IPS-NIHi7 (cell line): Measurements from ENCODE around the gene TMEM163.
"Not testable (repeated sequence)": the region's sequence is repeated elsewhere in the genome, so short reads cannot be mapped to it uniquely, and the experiment has no call there.

ENCODE experiments used
- DNase-seq: peaks from one replicate; pipeline ENCODE4 v3.0.0; 2012; ENCODE audit warnings: mixed read lengths; ENCODE audit errors: extremely low spot score

TMEM163 gene

DNA sequence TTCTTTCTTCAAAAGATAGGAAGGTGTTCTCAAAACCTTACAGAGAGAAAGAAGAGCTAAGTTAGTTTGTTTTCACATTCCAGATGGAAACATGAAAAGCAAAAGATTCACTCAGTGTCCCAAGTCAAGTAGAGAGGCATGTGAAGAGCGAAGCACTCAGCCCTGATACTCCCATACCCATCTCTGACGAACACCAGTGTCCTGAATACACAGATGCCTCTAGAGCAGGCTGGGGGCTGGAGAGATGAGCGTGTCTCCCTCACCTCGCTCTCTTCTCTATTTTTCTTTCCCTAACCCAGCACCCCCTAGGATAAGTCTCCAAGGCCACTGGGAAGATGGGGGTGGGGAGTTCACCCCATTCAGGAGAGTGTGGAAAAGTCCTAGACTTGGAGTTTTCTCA is 227.8 kb downstream of the TMEM163 start:
- no peak for DNase-seq

DNA sequence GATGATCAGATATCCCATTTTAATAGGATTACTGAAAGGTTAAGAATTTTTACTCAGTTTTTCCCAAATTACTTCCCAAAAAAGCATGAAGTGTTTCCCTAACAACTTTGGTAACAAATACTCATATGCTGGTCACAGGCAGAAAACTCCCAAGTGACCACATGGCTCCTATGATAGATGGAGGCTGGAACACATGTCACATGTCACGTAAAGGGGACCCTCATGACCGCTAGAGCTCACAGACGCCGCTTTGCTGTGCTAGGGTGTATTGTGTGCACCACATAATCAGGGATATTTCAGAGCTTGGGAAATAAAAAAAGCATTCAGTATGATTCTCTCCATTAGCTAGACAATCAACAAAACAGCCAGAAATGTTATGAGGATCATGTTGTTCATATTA is 228.2 kb downstream of the TMEM163 start:
- no peak for DNase-seq

DNA sequence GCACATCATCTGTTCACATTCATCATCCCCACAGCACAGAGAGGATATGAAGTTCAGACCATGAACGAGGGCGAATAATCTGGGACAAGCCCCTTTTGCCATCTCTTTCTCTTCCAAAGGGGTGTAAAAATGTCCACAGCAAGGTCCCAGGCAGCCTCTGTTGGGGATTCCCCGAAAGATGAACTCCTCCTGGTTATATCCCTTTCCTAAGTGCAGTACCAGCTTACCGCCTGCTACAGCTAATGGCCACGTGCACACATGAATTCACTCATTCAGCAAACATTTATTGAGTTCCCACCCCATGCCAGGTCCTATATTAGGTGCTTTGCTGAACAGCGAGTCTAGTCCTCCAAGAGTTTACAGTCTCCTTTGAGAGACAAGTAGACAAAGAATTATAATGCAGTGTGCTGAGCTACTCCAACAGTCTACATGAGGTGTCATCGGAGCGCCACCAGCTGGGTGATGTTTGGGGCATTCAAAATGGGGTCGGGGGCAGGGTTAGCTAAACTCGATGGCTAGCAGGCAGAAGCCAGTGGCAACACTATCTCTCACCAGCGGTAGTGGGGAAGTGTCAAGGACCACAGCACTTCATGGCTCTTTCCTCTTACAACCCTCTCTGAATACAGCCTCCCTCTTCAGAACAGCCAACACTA is 228.9 kb downstream of the TMEM163 start:
- no peak for DNase-seq

DNA sequence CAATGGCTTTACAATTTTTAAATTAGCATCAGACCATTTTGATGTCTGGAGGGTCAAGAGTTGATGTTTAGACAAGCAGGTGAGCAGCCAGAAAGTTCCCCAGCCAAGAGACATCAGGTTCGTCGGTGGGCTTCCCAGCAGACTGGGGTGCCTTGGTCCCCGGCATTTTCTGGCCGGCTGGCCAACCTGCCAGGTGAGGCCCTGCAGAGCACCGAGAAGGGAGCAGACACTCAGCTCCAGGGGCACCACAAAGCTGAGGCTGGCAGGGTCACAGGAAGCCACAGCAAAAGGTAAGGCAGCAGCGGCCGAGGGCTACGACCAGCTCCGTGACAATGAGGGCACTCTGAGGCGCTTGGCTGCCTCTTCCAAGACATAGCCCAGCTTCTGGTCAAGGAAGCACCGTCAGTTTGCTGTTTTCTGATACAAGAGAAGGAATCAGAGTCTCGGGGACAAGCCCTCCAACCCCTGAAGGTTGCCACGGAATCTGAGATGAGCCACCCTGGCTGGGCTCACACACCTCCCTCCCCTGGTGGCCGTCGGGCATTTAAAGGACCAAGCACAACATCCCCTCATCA is 235.9 kb downstream of the TMEM163 start:
- no peak for DNase-seq

DNA sequence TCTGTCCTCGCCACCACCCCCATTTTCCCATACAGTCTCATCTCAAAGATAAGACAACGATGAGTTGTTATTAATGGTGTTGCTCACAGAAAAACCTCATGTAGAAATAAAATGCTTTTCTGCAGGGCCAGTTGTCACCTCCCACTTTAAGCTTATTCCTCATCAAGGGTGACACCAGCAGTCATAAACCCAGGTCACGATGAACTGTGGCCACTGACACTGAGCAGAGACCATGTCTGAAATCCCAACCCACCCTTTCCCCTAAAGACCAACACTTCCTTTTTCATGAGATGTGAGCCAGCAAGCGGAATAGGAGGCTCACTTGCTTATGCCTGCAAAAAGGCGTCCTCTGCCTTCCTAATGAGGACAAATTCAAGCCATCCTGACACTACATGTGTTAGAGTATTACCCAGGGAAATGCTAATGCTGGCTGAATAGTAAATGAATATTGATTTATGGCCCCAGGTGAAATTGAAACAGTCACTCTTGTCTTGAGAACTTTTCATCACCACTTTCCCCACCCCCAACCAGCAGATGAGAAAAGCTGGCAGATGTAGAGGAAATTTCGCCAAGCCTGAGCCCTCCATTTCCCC is 236.6 kb downstream of the TMEM163 start:
- no peak for DNase-seq

DNA sequence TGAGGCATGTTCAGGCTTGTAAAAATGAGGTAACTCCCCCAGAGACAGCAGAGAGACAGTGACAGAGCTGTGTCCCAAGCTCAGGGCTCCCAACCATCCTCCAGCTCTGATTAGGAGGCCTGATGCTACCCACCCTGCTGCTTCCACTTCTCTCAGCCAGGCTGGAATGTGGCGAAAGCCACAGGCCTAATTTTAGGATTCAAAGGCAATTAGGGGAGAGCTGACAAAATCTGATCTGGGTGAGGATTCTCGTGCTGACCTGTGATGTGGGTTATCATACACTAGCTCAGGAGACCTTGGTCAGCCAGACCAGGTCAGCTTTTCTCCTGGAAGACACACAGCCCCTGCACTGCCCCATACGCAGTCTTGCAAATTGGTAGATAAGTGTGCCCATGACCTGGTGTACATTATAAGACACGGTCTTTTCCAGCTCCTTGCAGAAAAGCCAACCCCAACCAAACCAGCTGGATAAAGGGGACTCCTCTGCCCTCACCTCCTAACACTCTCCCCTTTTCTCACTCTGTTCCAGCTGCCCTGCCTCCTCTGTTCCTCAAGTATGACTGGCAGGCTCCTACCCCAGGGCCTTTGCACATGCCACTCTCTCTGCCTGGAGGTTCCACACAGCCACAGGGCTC is 239.0 kb downstream of the TMEM163 start:
- no peak for DNase-seq

DNA sequence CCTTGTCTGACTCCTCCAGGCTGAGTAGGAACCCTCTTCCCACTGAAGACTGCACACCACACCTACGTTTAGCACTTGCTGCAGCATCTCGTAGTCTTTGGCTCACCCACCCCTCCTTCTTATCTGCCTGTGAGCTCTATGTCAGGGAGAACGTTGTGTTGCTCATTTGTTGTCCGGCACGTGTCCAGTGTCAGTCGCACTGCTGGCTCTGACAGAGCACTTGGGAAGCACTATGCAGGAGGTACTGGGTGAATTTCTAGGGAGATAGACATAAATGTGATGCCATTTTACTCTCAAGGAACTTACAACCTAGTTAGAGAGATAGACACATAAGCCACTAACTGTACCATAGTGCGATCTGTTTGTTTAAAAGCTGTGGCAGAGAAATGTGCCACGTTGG is 241.8 kb downstream of the TMEM163 start:
- not testable (repeated sequence) for DNase-seq

DNA sequence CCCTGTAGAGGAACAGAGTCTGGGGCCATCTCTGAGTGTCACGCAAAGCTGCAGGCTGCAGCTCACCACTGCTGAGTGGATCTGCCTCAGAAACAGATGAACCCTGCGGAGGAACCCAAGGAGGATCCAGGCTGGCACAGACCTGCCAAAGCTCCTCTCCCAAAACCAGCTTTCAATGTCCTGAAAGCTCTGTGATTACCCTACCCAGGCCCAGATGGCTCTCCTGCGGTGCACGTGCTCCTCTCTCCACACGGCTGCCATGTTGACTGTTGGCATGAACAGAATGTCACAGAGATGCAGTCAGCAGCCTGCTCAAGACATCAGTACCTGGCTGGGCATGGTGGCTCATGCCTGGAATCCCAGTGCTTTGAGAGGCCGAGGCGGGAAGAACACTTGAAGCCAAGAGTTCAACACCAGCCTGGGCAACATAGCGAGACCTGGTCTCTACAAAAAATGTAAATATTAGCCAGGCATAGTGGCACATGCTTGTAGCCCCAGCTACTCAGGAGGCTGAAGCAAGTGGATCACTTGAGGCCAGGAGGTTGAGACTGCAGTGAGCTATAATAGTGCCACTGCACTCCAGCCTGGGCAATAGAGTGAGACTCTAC is 248.1 kb downstream of the TMEM163 start:
- DNase-seq: no peak

DNA sequence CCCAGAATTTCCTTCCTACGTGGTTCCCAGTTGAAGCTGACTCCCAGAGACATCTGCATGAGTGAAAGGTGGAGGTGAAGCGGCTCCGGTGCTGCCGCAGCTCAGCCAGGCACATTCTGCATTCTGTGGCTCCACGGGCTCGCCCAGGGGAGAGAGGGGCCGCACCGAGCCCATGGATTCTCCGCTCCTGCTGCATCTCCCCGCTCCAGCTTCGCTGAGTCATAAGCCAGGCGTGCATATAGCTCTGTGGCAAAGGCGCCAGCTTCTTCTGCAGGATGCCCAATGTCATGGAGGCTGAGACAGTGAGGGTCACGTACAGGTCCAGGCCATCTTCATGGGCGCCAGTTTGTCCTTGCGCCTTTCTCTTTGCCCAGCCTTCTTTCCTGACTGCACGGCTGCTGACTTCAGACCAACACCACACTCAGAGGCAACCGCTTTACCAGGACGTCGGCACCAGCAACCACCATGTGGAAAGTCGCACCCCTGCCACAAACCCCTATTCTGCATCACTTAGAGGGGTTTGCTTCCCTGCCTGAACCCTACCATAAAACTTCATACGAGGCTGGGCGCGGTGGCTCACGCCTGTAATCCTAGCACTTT is 249.2 kb downstream of the TMEM163 start:
- DNase-seq: no peak

DNA sequence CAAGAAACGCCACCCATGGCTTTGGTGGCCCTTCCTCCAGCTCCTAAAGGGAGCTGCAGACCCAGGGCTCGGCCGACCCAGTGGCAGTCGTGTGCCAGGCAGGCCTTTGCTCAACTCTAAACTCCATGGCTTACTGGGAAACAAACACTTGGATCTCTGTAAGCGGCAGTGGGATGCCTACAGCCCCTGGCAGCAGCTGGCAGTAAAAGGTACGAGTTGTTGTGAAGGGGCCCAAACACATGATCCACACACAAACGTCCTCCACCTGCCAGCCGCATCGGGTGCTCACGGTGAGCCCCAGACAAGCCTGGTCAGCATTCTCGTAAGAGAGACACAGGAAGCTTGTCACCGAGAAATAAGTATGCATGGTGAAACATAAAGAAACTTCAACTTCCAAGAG is 250.0 kb downstream of the TMEM163 start:
- DNase-seq: no peak

DNA sequence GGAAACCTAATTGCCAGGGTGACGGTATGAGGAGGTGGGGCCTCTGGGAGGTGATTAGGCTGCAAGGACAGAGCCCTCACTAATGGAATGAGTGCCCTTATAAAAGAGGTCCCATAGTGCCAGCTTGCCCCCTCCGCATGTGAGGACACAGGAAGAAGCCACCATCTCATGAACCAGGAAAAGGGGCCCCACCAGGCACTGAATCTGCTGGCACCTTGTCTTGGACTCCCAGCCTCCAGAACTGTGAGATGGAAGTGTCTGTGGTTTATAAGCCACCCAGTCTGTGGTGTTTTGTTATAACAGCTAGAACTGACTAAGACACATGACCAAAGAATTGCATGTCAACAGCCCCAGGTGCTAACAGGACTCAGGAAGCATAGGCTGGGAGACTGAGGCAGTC is 250.6 kb downstream of the TMEM163 start:
- no peak for DNase-seq

DNA sequence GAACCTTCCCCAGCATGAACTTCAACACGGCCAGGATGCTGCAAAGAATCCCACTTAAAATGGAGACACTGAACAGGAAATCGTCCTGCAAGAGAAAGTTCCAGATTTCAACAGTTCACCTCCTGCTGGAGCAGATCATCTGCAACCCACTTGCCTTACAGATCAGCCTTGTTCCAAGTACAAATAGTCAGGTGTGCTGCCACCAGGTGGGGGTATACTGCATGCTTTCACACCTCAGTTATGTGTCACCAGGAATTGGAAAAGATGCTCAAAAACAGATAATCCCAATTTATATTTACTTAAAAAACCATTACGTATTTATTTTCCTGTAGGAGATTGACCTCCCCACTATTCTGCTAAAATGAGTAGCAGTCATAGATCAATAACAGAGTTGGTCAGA is 252.7 kb downstream of the TMEM163 start:
- peak; percentile 56 for DNase-seq

DNA sequence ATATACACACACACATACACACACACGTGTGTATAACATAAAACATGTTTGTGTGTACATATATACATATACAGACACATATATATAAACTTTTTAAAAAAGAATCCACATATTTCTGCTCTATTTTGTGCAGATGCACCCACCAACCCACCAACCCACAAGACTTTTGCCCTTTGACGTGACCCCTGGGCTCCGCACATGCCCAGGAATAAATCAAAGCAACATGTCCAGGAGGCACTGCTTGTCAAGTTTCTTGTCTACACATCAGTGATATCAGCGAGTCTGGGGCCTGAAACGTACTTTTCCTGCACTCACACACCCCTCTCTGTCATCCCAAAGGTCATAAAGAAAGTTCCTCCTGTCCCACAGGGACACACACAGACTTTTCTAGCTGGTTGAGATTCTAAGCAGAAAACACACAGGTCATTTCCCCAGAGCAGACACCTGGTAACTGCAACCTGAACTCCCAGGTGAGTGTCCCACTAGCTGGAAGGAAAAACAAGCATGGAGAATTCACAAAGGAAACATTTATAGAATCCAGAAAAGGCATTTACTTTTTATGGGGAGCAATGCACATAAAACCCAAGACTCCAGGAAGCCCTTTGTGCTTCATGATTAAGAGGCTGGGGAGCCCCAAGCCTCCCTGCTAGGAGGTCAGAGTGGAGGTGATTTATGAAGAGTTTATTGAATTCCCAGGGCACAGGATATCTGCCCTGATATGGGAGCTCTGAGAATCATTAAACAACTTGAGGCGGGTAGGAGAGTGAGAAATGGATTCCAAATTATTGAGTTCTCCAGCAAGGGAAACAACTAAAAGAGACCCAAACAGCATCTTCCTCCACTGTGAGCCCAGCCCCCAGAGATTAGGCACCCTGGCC is 253.3 kb downstream of the TMEM163 start:
- no peak for DNase-seq

DNA sequence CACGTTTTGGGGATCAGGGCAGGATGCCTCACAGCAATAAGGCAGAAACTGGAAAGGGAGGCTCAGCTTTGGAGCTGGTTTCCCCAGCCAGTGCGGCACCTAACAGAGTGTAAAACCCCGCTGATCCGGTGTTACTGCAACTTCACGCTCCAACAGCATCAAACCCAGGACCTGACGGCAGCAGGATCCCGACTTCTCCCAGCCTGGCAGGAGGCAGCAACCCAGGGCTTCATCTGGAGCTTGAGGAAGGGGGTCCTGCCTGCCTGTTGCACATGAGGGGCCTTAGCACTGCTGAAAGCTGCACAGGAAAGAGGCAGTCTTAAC is 255.1 kb downstream of the TMEM163 start:
- DNase-seq: no peak

DNA sequence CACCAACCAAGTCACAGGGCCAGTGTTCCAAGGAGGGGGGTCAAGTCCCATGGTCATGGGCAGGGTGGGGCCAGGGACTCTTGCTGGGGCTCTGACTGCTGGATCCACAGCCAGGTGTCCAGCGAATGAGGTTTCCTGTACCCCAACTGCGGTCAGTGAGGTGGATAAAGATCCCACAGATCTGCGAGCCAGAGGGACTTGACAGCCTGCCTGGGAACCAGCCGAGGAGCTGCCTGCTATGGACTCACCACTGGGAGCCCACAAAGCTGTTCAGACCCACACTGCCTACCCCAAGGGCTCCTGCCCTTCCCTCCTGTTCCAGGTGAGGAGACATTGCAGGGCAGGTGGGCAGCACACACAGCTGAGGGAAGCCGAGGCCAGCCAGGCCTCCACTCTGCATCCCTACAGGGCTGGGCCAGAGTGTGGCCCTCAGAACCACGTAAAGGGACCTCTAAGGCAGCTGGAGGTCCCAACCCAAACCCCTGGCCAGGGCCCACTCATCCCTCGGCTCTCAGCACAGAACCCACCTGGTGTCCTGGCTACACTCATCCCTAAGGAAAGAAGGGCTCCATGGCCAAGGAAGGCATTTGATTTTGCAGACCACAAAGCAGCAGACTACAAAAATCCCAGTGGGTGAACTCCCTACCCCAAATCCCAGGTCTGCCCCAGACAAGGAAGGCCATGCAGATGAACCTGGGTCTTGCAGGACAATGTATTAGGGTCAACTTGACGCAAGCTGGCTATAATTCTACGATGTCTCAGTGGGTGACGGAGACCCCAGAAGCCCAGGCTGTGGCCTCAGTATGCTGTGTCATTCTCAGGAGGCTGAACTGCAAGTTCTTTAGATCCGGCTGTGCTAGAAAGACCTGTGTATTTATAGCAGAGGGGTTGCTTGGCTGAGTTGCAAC is 255.8 kb downstream of the TMEM163 start:
- no peak for DNase-seq

DNA sequence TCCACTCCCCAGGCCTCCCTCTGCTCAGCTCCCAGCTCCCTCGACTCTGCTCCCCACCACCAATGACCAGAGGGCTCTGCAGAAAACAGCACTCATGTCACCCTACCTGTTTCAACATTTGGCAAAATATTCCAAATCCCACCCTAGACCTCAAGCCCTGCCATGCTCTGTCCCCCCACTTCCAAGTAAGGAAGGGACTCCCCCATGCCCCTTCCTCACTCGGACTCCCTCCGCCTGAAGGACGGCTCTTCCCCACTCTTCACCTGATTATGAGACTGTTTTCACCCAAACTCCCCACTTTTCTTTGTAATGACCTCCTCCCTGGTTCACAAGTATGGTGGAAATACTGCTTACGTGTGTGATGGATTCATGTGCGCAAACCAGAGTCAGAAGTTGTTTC is 256.5 kb downstream of the TMEM163 start:
- no peak for DNase-seq

DNA sequence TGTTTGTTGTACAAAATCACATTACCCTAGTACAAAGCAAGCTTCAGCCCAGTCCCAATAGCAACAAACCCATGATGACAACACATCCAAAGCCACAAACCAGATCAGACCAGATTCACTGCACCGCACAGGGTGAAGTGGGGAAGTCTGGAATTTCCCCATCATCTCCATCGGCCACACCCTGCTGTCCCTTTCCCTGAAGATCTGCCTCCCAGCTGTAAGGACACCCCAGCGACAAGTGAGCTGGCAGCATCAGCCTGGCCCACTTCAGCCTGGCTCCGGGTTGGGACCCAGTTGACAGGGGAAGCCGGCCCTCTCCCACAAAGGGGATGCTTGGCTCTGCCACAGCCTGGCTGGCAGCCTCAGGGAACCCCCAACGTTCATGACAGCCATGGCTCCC is 257.3 kb downstream of the TMEM163 start:
- DNase-seq: no peak

DNA sequence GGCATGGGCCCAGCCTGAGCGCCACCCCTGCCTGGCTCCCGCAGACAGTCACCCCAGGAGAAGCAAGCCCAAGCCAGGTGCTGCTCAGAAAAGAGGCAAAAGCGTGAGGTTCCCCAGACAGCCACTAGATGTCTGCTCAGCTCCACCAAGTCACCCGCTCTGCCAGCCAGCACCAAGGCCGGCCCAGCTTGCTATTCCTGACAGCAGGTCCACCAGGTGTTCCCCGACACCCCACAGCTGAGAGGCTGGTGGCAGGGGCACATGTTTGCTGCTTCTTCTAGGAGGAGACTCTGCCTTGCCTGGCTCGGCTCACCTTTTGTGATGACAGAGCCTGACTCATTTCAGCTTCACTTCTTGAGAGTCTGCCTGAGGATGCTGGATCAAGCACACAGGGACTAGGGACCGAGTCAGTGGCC is 258.2 kb downstream of the TMEM163 start:
- DNase-seq: peak; percentile 87

DNA sequence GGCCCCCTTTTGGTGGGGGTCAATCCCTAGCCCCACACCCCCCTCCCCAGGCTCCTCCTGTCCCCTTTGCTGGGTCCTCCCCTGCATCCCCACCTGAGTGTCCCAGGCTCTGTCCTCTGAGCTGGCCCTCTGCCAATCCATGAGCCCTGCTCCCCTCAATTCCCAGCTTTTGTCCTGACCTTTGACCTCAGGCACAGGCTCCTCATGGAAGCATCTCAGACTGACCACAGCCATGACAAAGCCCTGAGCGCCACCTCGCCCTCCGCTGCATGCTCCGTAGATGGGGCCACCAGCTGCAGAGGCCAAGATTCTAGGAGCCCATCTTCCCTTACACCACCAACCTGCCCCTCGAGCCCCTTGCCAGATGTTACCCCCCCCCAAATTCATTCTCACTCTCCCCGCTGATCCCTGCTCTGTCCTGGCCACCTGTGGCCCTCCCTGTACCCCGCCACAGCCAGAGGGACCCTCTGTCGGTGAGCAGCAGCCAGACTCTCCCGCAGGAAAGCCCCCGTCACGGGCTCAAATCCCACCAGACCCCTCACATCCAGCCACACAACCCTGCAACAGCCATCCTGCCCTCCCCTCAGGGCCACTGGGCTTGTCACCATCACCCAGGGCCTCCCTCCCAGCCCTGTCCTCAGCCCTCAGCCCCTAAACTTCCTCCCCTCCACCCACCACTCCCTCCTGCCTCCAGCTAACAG is 258.9 kb downstream of the TMEM163 start:
- DNase-seq: no peak

DNA sequence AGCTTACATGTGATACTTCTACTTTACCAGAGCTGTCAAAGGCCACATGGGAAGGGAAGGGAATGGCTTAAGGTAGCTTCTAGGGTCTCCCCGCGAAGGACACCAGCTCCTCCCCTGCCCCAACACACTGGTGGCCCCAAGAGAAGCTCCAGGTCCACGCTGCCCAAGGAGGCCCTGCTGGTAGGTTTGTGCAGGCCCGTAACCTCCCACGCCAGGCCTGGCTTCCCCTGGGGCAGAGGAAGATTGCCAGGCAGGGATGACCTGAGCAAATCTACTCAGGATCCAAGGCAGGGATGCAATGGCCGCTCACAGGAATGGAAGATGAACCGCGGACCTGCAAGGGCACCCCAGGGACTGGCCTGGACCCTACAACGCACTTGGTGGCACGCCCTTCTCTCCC is 259.9 kb downstream of the TMEM163 start:
- no peak for DNase-seq
